Thyroid gland (tissue), 4 donors: ENCODE data around the gene DDX43.

Experiments
- CTCF ChIP-seq, 6 experiments: fragments of 200-600 bp in 3 of 6; fragments of 450-650 bp in 3 of 6; sonication (generic) in 3 of 6; IDR thresholded peaks; one replicate each; pipeline ENCODE4 v1.5.1; 2016 to 2019; ENCODE audit warnings: antibody characterized with exemption in 6 of 6, mild to moderate bottlenecking in 2 of 6, inconsistent platforms in 1 of 6, moderate library complexity in 1 of 6
- POLR2A ChIP-seq, 2 donors: fragments of 450-650 bp; IDR thresholded peaks; one replicate each; pipeline ENCODE4 v1.6.1; 2017; ENCODE audit warnings: antibody characterized with exemption in 2 of 2, mild to moderate bottlenecking in 2 of 2, moderate library complexity in 1 of 2

- TF ChIP-seq CTCF (IDR thresholded peaks at IDR 0.05) (no peak), POLR2A (IDR thresholded peaks at IDR 0.05) (no peak)
Observed at GRCh38 chr6:73455865-73456629, 61.4 kb downstream of the DDX43 start.
